Mucosa of descending colon (tissue), 3 donors: Measurements from ENCODE around the gene PDE6G. TPM values are rescaled to one million over a fixed set of nuclear protein-coding genes. Genes with fewer than 3 reads are reported as not detected.

Experiments
- ATAC-seq: fragments of 200-7000 bp; cut with Tn5 transposase; one replicate; pipeline ENCODE4 v1.9.1; 2020; ENCODE audit warnings: mild to moderate bottlenecking, moderate library complexity
- DNase-seq, 3 donors: peaks; one replicate each; pipeline ENCODE4 v3.0.0-alpha.2; 2020
- H3K36me3 ChIP-seq: fragments of 200-600 bp; one replicate; pipeline ENCODE4 v1.8.0; 2021; ENCODE audit warnings: low read depth, mild to moderate bottlenecking
- H3K4me1 ChIP-seq: fragments of 200-600 bp; one replicate; pipeline ENCODE4 v1.8.0; 2021; ENCODE audit warnings: low read depth, mild to moderate bottlenecking
- H3K4me3 ChIP-seq: fragments of 200-600 bp; one replicate; pipeline ENCODE4 v1.8.0; 2021; ENCODE audit warnings: mild to moderate bottlenecking
- H3K9me3 ChIP-seq: fragments of 200-600 bp; one replicate; pipeline ENCODE4 v1.8.0; 2021; ENCODE audit warnings: mild to moderate bottlenecking
- CTCF ChIP-seq: fragments of 200-600 bp; IDR thresholded peaks from one replicate; pipeline ENCODE4 v1.8.0; 2022; ENCODE audit warnings: antibody characterized with exemption, mild to moderate bottlenecking
- intact Hi-C, 2 donors: fragments of 100-400 bp; cut with DNase I in 1 of 2; cut with micrococcal nuclease in 1 of 2; formaldehyde crosslinking; loops; one replicate each; pipeline versions ENCODE4 v1.11.0 to v1.11.1; 2022; cut with DNase I, micrococcal nuclease
- total RNA-seq, 3 donors: library from RNA; stranded (reverse); fragmentation: NEBNext Ultra II Directional in 2 of 3; extraction: Animal tissue kit (Norgen Biotek cat#: 25700) in 2 of 3; gene quantifications; one replicate each; pipeline versions ENCODE4 v1.2.1 to v1.2.4, GENCODE V29; 2021 to 2023
- donor health status: DM: no; HTN: no; CAD: no; lungs with moderate emphysema.
- donor health status: DM: no; HTN: no; CAD: no.
- donor health status: DM: no; HTN: yes; CAD: no.

Gene PDE6G
- total RNA-seq, 3 donors from 2014 or later, result 0.39 to 1.2 TPM; not detected in 1

GRCh38 chr17:81656835-81657234 is 493 bp upstream of the PDE6G start:
- ATAC-seq, result no peak
- TF ChIP-seq CTCF, result no peak
- Histone ChIP-seq H3K36me3 (no peaks in the 10 kb centered on the region), H3K9me3 (no peaks in the 10 kb centered on the region), H3K4me1 (peaks cover 4% of the 10 kb centered on the region), H3K4me3 (no peak overlapping the region)
- DNase-seq, result no peak
- intact Hi-C loops, result no loop called here

DNA sequence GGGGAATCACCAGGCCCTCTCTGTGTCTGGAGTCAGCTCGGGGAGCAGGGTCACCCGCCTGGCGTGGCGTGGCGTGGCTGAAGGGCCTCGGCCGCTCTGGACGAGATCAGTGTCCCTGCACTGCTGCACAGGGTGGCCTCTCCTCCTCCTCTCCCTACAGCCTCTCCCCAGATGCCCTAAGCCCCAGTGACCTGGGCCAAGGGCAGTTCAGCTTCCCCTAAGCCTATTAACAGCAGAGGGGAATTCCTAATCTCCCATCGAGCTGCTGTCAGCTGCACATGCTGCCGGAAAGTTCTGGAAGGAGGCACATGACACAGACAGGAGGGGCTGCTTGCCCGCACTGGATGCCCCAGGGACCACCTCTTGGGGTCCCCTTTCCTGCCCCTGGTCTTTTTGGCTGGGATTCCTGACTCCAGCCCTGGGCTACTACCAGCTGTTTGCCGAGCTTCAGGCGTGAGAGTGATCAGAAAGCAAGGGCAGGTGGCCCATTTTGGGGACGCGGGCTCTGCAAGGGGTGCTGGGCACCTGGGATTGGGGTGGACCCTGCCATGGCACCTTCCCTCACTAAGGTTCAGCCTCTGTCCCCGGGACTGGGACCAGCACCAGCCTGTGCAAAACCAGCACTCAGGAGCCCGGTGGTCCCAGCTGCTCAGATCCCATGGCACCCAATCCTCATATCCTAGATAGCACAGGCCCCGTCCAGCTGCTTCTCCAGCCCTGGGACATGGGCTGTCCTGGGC is 794 bp downstream of the PDE6G start:
- ATAC-seq, result no peak
- DNase-seq, result no peak
- Histone ChIP-seq H3K36me3 (no peaks in the 10 kb centered on the region), H3K4me1 (peaks cover 4% of the 10 kb centered on the region), H3K4me3 (no peak overlapping the region), H3K9me3 (no peaks in the 10 kb centered on the region)
- TF ChIP-seq CTCF, result no peak
- intact Hi-C loops, result no loop called here

DNA sequence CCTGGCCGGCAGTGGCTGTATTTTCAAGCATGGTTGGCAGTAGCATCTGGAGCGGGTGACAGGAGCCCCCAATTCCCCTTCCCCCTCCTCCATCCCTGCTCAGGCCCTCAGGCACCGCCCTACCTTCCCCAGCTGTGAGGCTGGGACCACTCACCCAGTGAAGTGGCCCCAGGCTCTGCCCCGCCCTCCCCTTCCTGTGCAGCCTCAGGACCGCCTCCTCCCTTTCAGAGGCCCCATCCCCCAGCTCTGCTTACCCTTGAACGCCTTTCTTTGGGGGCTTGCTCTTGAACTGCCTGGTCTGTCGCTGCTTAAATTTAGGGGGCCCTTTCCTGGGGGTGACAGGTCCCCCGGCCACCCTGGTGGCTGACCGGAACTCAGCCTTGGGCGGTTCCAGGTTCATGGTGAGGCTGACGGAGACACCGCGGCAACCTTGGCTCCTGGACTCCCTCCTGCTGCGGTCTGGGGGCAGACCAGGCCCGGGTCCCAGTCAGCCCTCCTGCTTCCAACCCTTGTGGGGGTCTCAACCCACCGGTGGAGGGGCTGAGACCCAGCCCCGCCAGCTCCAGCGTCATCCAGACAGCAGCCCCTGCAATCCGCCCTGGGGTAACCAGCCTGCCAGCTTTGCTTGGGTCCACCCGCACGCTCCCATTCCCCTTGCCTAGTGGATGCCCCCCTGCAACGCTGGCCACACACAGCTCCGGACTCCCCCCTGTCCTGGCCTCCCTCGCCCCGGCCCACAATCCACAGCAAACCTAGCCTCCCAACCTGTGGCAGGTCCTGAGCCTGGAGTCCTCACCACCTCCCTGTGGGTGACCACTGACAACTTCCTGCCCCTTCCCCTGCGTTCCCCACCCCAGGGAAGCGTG is 3.2 kb downstream of the PDE6G start:
- intact Hi-C loops, result no loop called here
- Histone ChIP-seq H3K36me3 (no peaks in the 10 kb centered on the region), H3K4me3 (no peak overlapping the region), H3K9me3 (no peaks in the 10 kb centered on the region), H3K4me1 (no peaks in the 10 kb centered on the region)
- ATAC-seq (no peak), DNase-seq (no peak)
- no peak for TF ChIP-seq CTCF

DNA sequence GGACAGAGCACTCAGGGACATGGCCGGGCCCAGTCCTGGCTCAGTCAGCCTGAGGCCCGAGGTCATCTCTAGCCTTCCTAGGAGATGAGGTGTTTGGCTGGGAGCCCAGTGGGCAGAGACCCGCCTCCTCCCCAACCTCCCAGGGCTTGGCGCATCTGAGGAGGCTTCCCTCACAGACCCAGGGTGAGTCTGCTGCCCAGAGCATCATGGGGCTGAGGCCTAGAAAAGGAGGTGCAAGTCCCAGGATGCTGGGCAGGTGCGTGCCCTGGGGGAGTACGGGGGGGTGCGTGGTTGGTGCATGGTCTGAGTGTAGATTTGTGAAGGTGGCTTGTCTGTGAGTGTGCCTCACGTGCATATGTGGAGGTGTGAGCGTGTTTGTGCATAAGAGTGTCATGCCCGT is 4.7 kb downstream of the PDE6G start:
- no peaks in the 10 kb centered on the region for H3K9me3 ChIP-seq
- intact Hi-C loops, result no loop called here
- DNase-seq (no peak), ATAC-seq (no peak)
- H3K36me3 ChIP-seq, result no peaks in the 10 kb centered on the region
- no peaks in the 10 kb centered on the region for H3K4me1 ChIP-seq
- no peak overlapping the region for H3K4me3 ChIP-seq
- no peak for TF ChIP-seq CTCF

DNA sequence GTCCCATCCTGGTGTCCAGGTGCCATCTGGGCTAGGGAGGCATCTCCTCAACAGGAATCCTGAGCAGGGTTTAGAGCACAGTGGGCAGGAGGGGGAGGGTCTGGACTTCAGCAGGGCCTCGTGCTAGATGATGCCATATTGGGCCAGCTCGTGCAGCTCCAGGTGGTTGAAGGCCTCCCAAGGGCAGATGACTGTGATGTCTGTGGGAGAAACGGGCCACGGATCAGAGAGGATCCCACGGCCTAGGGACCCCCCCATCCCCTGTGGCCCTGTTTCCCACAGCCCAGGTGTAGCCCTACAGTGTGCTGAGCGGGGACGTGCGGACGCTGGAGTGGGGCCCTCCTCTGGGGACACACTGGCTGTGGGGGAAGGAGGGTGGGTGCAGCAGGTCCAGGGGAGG is 5.4 kb downstream of the PDE6G start:
- no peak for TF ChIP-seq CTCF
- DNase-seq, result no peak
- no peak overlapping the region for H3K4me3 ChIP-seq
- intact Hi-C loops, result no loop called here
- H3K9me3 ChIP-seq, result no peaks in the 10 kb centered on the region
- H3K36me3 ChIP-seq, result no peaks in the 10 kb centered on the region
- H3K4me1 ChIP-seq, result no peaks in the 10 kb centered on the region
- ATAC-seq, result no peak
